OCI-LY7 (cell line): Measurements from ENCODE around the gene KIF14.

Experiments
- CTCF ChIP-seq: fragments of 200-600 bp; sonication (generic); conservative IDR thresholded peaks from 2 replicates; pipeline ENCODE4 v1.5.1; 2014; ENCODE audit warnings: mild to moderate bottlenecking, antibody characterized with exemption, low read length, moderate library complexity, mixed read lengths
- EZH2phosphoT487 ChIP-seq: fragments of 200-600 bp; sonication (generic); IDR thresholded peaks from 2 replicates; pipeline ENCODE4 v1.6.1; 2018; ENCODE audit warnings: low read depth, borderline replicate concordance, mild to moderate bottlenecking, mixed run types, antibody characterized with exemption, low read length, moderate library complexity, mixed read lengths

- TF ChIP-seq CTCF = no peak
- TF ChIP-seq EZH2phosphoT487 = no peak
Measured at GRCh38 chr1:200629876-200630514, 9.4 kb upstream of the KIF14 start.
